Trophoblast cell (in vitro differentiated cells and primary cell): ENCODE data around the gene GALNT9.

Source experiments
- DNase-seq, 2 donors: peaks; one replicate each; pipeline ENCODE4 v3.0.0-alpha.2; 2016
- H2AFZ ChIP-seq: 2 replicates; pipeline ENCODE4 v1.6.1; 2013; ENCODE audit warnings: low read length, moderate library complexity, mild to moderate bottlenecking; ENCODE audit not compliant: insufficient read depth, poor library complexity
- H2AK5ac ChIP-seq: 2 replicates; pipeline ENCODE4 v1.6.1; 2013; ENCODE audit warnings: mild to moderate bottlenecking, low read length
- H2BK120ac ChIP-seq: 2 replicates; pipeline ENCODE4 v1.6.1; 2013; ENCODE audit warnings: low read length, mild to moderate bottlenecking, moderate library complexity; ENCODE audit not compliant: insufficient read depth, poor library complexity
- H2BK12ac ChIP-seq: 2 replicates; pipeline ENCODE4 v1.6.1; 2013; ENCODE audit warnings: mild to moderate bottlenecking, low read length, moderate library complexity
- H2BK5ac ChIP-seq: 2 replicates; pipeline ENCODE4 v1.6.1; 2013; ENCODE audit warnings: low read length, low read depth, moderate library complexity, mild to moderate bottlenecking; ENCODE audit not compliant: poor library complexity
- H3K14ac ChIP-seq: 2 replicates; pipeline ENCODE4 v1.6.1; 2013; ENCODE audit warnings: mild to moderate bottlenecking, low read length
- H3K18ac ChIP-seq: 2 replicates; pipeline ENCODE4 v1.6.1; 2013; ENCODE audit warnings: mild to moderate bottlenecking, low read length
- H3K23ac ChIP-seq: 2 replicates; pipeline ENCODE4 v1.6.1; 2013; ENCODE audit warnings: low read length
- H3K27ac ChIP-seq: 2 replicates; pipeline ENCODE4 v1.5.1; 2013; ENCODE audit warnings: low read depth, mild to moderate bottlenecking, inconsistent platforms, low read length, moderate library complexity
- H3K27me3 ChIP-seq: 2 replicates; pipeline ENCODE4 v1.6.1; 2013; ENCODE audit warnings: inconsistent platforms, mild to moderate bottlenecking, low read length, moderate library complexity; ENCODE audit not compliant: insufficient read depth
- H3K36me3 ChIP-seq, 2 experiments: 1 replicate in 1 of 2; 2 replicates in 1 of 2; pipeline ENCODE4 v1.6.1; 2013; ENCODE audit warnings: low read length in 2 of 2, mild to moderate bottlenecking in 2 of 2, moderate library complexity in 1 of 2; ENCODE audit not compliant: insufficient read depth in 2 of 2, control insufficient read depth in 1 of 2
- H3K4ac ChIP-seq: 2 replicates; pipeline ENCODE4 v1.6.1; 2013; ENCODE audit warnings: low read depth, mild to moderate bottlenecking, low read length, moderate library complexity
- H3K4me1 ChIP-seq, 2 experiments: 1 replicate in 1 of 2; 2 replicates in 1 of 2; pipeline ENCODE4 v1.6.1; 2013; ENCODE audit warnings: low read length in 2 of 2, mild to moderate bottlenecking in 2 of 2, moderate library complexity in 1 of 2; ENCODE audit not compliant: insufficient read depth in 2 of 2, control insufficient read depth in 1 of 2
- H3K4me2 ChIP-seq: 2 replicates; pipeline ENCODE4 v1.6.1; 2013; ENCODE audit warnings: inconsistent platforms, mild to moderate bottlenecking, low read length, moderate library complexity
- H3K4me3 ChIP-seq: 2 replicates; pipeline ENCODE4 v1.5.1; 2013; ENCODE audit warnings: mild to moderate bottlenecking, low read depth, low read length, inconsistent platforms
- H3K79me1 ChIP-seq: one replicate; pipeline ENCODE4 v1.6.1; 2013; ENCODE audit warnings: low read length
- H3K79me2 ChIP-seq: 2 replicates; pipeline ENCODE4 v1.6.1; 2013; ENCODE audit warnings: low read length, mild to moderate bottlenecking; ENCODE audit not compliant: control insufficient read depth, insufficient read depth, poor library complexity
- H3K9ac ChIP-seq: 2 replicates; pipeline ENCODE4 v1.6.1; 2013; ENCODE audit warnings: mild to moderate bottlenecking, low read length
- H3K9me3 ChIP-seq: 2 replicates; pipeline ENCODE4 v1.6.1; 2013; ENCODE audit warnings: low read depth, mild to moderate bottlenecking, control low read depth, inconsistent platforms, low read length; ENCODE audit not compliant: insufficient read depth
- H4K12ac ChIP-seq: 2 replicates; pipeline ENCODE4 v1.6.1; 2013; ENCODE audit warnings: low read depth, mild to moderate bottlenecking, low read length, moderate library complexity
- H4K8ac ChIP-seq: 2 replicates; pipeline ENCODE4 v1.6.1; 2013; ENCODE audit warnings: low read depth, mild to moderate bottlenecking, low read length, moderate library complexity
- H4K91ac ChIP-seq: one replicate; pipeline ENCODE4 v1.6.1; 2013; ENCODE audit warnings: low read depth, mild to moderate bottlenecking, low read length, moderate library complexity
- WGBS: extraction: QIAGEN DNeasy Blood & Tissue Kit; methylation state at CpG from one replicate; pipeline ENCODE4 v1.1.7; 2013; ENCODE audit warnings: missing lambda C conversion rate; ENCODE audit not compliant: insufficient read length, insufficient coverage; ENCODE audit errors: extremely low coverage; 5-methylcytosine and 5-hydroxymethylcytosine counted together

Gene GALNT9

DNA sequence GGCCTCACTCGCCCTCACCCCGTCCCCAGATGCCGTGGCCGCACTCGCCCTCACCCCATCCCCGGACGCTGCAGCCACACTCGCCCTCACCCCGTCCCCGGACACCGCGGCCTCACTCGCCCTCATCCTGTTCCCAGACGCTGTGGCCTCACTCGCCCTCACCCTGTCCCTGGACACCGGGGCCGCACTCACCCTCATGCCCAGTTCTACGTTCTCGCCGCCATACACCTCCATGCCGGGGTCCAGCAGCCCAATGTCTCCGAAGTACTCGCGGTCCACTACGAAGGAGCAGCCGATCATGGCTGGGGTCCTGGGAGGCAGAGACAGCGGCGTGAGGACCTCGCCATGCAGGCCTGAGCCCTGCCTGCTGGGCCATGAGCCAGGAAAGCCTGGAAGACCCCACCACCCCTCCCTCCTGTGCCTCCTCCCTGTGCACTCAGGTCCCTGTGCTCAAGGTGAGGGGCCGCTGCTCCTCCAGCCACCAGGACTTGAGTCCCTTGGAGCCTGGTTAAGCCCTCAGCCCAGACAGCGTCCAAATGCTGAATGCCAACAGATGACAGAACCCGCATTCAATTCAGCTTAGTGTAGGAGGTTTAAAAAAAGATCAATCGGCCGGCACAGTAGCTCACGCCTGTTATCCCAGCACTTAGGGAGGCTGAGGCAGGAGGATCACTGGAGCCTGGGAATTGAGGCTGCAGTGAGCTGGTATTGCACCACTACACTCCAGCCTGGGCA lies 81.5 kb downstream of the GALNT9 start:
- H3K23ac ChIP-seq: no peak overlapping the region
- H3K4me2 ChIP-seq: no peak overlapping the region
- no peak overlapping the region for H2AK5ac ChIP-seq
- no peak overlapping the region for H2BK12ac ChIP-seq
- no peak overlapping the region for H2BK120ac ChIP-seq
- no CpG with 5 or more reads among the region's 35 CpGs for WGBS
- no peaks in the 10 kb centered on the region for H3K79me2 ChIP-seq
- H3K79me1 ChIP-seq: no peaks in the 10 kb centered on the region
- no peaks in the 10 kb centered on the region for H3K4me1 ChIP-seq
- no peak overlapping the region for H3K14ac ChIP-seq
- no peak overlapping the region for H3K18ac ChIP-seq
- no peak for DNase-seq
- no peak overlapping the region for H3K27ac ChIP-seq
- H3K9me3 ChIP-seq: peaks cover 8% of the 10 kb centered on the region
- no peak overlapping the region for H2BK5ac ChIP-seq
- no peak overlapping the region for H4K8ac ChIP-seq
- no peak overlapping the region for H3K4ac ChIP-seq
- no peak overlapping the region for H4K91ac ChIP-seq
- no peak overlapping the region for H2AFZ ChIP-seq
- H3K27me3 ChIP-seq: no peaks in the 10 kb centered on the region
- no peaks in the 10 kb centered on the region for H3K36me3 ChIP-seq
- no peak overlapping the region for H4K12ac ChIP-seq
- H3K4me3 ChIP-seq: peak overlapping the region; percentile 7
- no peak overlapping the region for H3K9ac ChIP-seq

- H3K23ac ChIP-seq: no peak overlapping the region
- H3K9me3 ChIP-seq: peaks cover 8% of the 10 kb centered on the region
- no peaks in the 10 kb centered on the region for H3K27me3 ChIP-seq
- no peaks in the 10 kb centered on the region for H3K36me3 ChIP-seq
- H2AK5ac ChIP-seq: no peak overlapping the region
- H2BK5ac ChIP-seq: no peak overlapping the region
- no peak overlapping the region for H2BK12ac ChIP-seq
- no peak overlapping the region for H4K12ac ChIP-seq
- DNase-seq: no peak
- H3K79me2 ChIP-seq: no peaks in the 10 kb centered on the region
- WGBS: no CpG with 5 or more reads among the region's 27 CpGs
- no peaks in the 10 kb centered on the region for H3K4me1 ChIP-seq
- no peak overlapping the region for H2AFZ ChIP-seq
- H3K79me1 ChIP-seq: no peaks in the 10 kb centered on the region
- no peak overlapping the region for H3K27ac ChIP-seq
- H3K9ac ChIP-seq: no peak overlapping the region
- no peak overlapping the region for H3K4ac ChIP-seq
- no peak overlapping the region for H4K91ac ChIP-seq
- peak overlapping the region; percentile 7 for H3K4me3 ChIP-seq
- no peak overlapping the region for H3K18ac ChIP-seq
- H3K14ac ChIP-seq: no peak overlapping the region
- no peak overlapping the region for H2BK120ac ChIP-seq
- H3K4me2 ChIP-seq: no peak overlapping the region
- H4K8ac ChIP-seq: no peak overlapping the region
Observed at GRCh38 chr12:132246997-132247717, 82.2 kb downstream of the GALNT9 start.

GRCh38 chr12:132245521-132246101 lies 83.8 kb downstream of the GALNT9 start:
- Histone ChIP-seq H4K8ac (no peak overlapping the region), H2AFZ (no peak overlapping the region), H3K4me2 (no peak overlapping the region), H3K27ac (no peak overlapping the region), H3K9me3 (peaks cover 6% of the 10 kb centered on the region), H3K79me2 (no peaks in the 10 kb centered on the region), H4K91ac (no peak overlapping the region), H3K4me3 (no peak overlapping the region), H2BK120ac (no peak overlapping the region), H3K36me3 (no peaks in the 10 kb centered on the region), H2BK12ac (no peak overlapping the region), H3K18ac (no peak overlapping the region), H3K79me1 (no peaks in the 10 kb centered on the region), H3K27me3 (no peaks in the 10 kb centered on the region), H3K14ac (no peak overlapping the region), H3K4me1 (no peaks in the 10 kb centered on the region), H2BK5ac (no peak overlapping the region), H3K23ac (no peak overlapping the region), H2AK5ac (no peak overlapping the region), H3K9ac (no peak overlapping the region), H3K4ac (no peak overlapping the region), H4K12ac (no peak overlapping the region)
- DNase-seq: no peak
- WGBS: no CpG with 5 or more reads among the region's 28 CpGs

GRCh38 chr12:132244724-132245295 lies 84.6 kb downstream of the GALNT9 start:
- H3K4ac ChIP-seq: no peak overlapping the region
- no peak overlapping the region for H3K4me2 ChIP-seq
- no peaks in the 10 kb centered on the region for H3K79me1 ChIP-seq
- H2BK12ac ChIP-seq: no peak overlapping the region
- no peak overlapping the region for H3K14ac ChIP-seq
- no peak overlapping the region for H3K4me3 ChIP-seq
- H3K18ac ChIP-seq: no peak overlapping the region
- no peaks in the 10 kb centered on the region for H3K36me3 ChIP-seq
- no peak overlapping the region for H4K91ac ChIP-seq
- no peak overlapping the region for H4K12ac ChIP-seq
- H2BK120ac ChIP-seq: no peak overlapping the region
- H3K23ac ChIP-seq: no peak overlapping the region
- DNase-seq: peak in 1 of 2 donors; percentile 19
- no peak overlapping the region for H2BK5ac ChIP-seq
- no peaks in the 10 kb centered on the region for H3K27me3 ChIP-seq
- peaks cover 6% of the 10 kb centered on the region for H3K9me3 ChIP-seq
- WGBS: no CpG with 5 or more reads among the region's 22 CpGs
- no peaks in the 10 kb centered on the region for H3K4me1 ChIP-seq
- H3K27ac ChIP-seq: no peak overlapping the region
- no peak overlapping the region for H4K8ac ChIP-seq
- H2AK5ac ChIP-seq: no peak overlapping the region
- no peak overlapping the region for H3K9ac ChIP-seq
- no peaks in the 10 kb centered on the region for H3K79me2 ChIP-seq
- no peak overlapping the region for H2AFZ ChIP-seq
